ENCODE results near the gene KRT9.

GRCh38 chr17:41593306-41593981 lies 21.6 kb upstream of the KRT9 start:
- TF ChIP-seq CTCF (conservative IDR thresholded peaks at IDR 0.05; ENCODE audit: low read length), result no peak
- no peak for TF ChIP-seq EZH2phosphoT487 (IDR thresholded peaks at IDR 0.05; ENCODE audit: borderline replicate concordance)
